K562 (cell line): ENCODE results near the gene GPR108. TPM values are rescaled to one million over a fixed set of nuclear protein-coding genes. Genes with fewer than 3 reads are reported as not detected.
A peak's percentile ranks its signal among the peaks of the same experiment; 100 is the strongest.

Source experiments
- CREB1 ChIP-seq, 2 experiments: sonication (generic) in 1 of 2; formaldehyde crosslinking in 1 of 2; IDR thresholded peaks; 2 replicates each; pipeline versions ENCODE4 v1.6.1 to v1.8.0; 2012 to 2022; ENCODE audit warnings: inconsistent platforms in 1 of 2, mild to moderate bottlenecking in 1 of 2, missing genetic modification reagents in 1 of 2, moderate library complexity in 1 of 2
- FUS ChIP-seq: fragments of 200-400 bp; formaldehyde crosslinking; optimal IDR thresholded peaks from 2 replicates; pipeline ENCODE3; 2017; ENCODE audit warnings: low read depth, low read length
- GATAD2B ChIP-seq: fragments of 450-650 bp; IDR thresholded peaks from 2 replicates; pipeline ENCODE4 v1.6.1; 2017; ENCODE audit warnings: mild to moderate bottlenecking, borderline replicate concordance
- GTF2B ChIP-seq: IDR thresholded peaks from 2 replicates; pipeline ENCODE4 v1.6.1; 2011; ENCODE audit not compliant: insufficient read length; ENCODE audit errors: extremely low read depth
- HES1 ChIP-seq: fragments of 450-650 bp; IDR thresholded peaks from 2 replicates; pipeline ENCODE4 v1.6.1; 2016; ENCODE audit warnings: low read depth, mild to moderate bottlenecking, moderate library complexity
- HMG20B ChIP-seq: fragments of 250-450 bp; sonication (Bioruptor Pico); IDR thresholded peaks from 2 replicates; pipeline ENCODE4 v1.5.0; 2021; ENCODE audit warnings: mild to moderate bottlenecking
- HNRNPH1 ChIP-seq: fragments of 200-400 bp; formaldehyde crosslinking; optimal IDR thresholded peaks from 2 replicates; pipeline ENCODE3; 2017; ENCODE audit warnings: low read depth, mild to moderate bottlenecking, low read length, moderate library complexity
- HNRNPUL1 ChIP-seq: fragments of 200-400 bp; formaldehyde crosslinking; IDR thresholded peaks from 2 replicates; pipeline ENCODE4 v1.6.1; 2017; ENCODE audit warnings: low read length
- KLF10 ChIP-seq: fragments of 250-450 bp; sonication (Bioruptor Pico); IDR thresholded peaks from 2 replicates; pipeline ENCODE4 v1.6.1; 2021; ENCODE audit warnings: matching md5 sums
- MCM3 ChIP-seq: fragments of 450-650 bp; IDR thresholded peaks from 2 replicates; pipeline ENCODE4 v1.6.1; 2016
- MCM7 ChIP-seq, 2 experiments: fragments of 450-650 bp; IDR thresholded peaks; 2 replicates each; pipeline ENCODE4 v1.6.1; 2016 to 2018
- NEUROD1 ChIP-seq: fragments of 150-350 bp; IDR thresholded peaks from 2 replicates; pipeline ENCODE4 v1.6.1; 2014; ENCODE audit warnings: borderline replicate concordance, low read length, low read depth; ENCODE audit not compliant: partially characterized antibody
- NR2F6 ChIP-seq: fragments of 450-650 bp; formaldehyde crosslinking; IDR thresholded peaks from 2 replicates; pipeline ENCODE4 v1.4.0; 2020; ENCODE audit warnings: mild to moderate bottlenecking
- NUFIP1 ChIP-seq: fragments of 450-650 bp; IDR thresholded peaks from 2 replicates; pipeline ENCODE4 v1.6.1; 2018; ENCODE audit not compliant: partially characterized antibody
- SOX6 ChIP-seq: fragments of 450-650 bp; IDR thresholded peaks from 2 replicates; pipeline ENCODE4 v1.6.1; 2014; ENCODE audit warnings: mild to moderate bottlenecking
- TCF3 ChIP-seq: sonication (generic); formaldehyde crosslinking; IDR thresholded peaks from 2 replicates; pipeline ENCODE4 v1.4.0; 2020; ENCODE audit warnings: mild to moderate bottlenecking, missing genetic modification reagents
- TEAD4 ChIP-seq, 2 experiments: sonication (generic) in 1 of 2; formaldehyde crosslinking in 1 of 2; IDR thresholded peaks; 2 replicates each; pipeline versions ENCODE4 v1.6.1 to v1.8.0; 2012 to 2022; ENCODE audit warnings: borderline replicate concordance in 1 of 2, inconsistent platforms in 1 of 2, low read length in 1 of 2, mild to moderate bottlenecking in 1 of 2, missing genetic modification reagents in 1 of 2
- ZNF217 ChIP-seq: sonication (generic); formaldehyde crosslinking; IDR thresholded peaks from 2 replicates; pipeline ENCODE4 v1.8.0; 2022; ENCODE audit warnings: mild to moderate bottlenecking, missing genetic modification reagents
- ZNF280A ChIP-seq: fragments of 450-650 bp; IDR thresholded peaks from 2 replicates; pipeline ENCODE4 v1.6.1; 2018; ENCODE audit warnings: mild to moderate bottlenecking, low read depth; ENCODE audit not compliant: partially characterized antibody
- polyA plus RNA-seq, 8 experiments: library from polyadenylated mRNA; depleted of rRNA in 4 of 8; stranded (reverse) in 5 of 8; unstranded in 3 of 8; fragments of >200 nt; fragmentation: Nextera tagmentation in 2 of 8; fragmentation: Illumina TruSeq in 1 of 8; extraction: Ambion mirVana in 2 of 8; extraction: Trizol in 1 of 8; gene quantifications; 2 replicates each; pipeline versions ENCODE4 v1.2.1 to v1.2.3, GENCODE V29; 2011 to 2014; ENCODE audit warnings: inconsistent platforms in 1 of 8, missing spikeins in 1 of 8
- total RNA-seq, 7 experiments: library from RNA; depleted of rRNA in 6 of 7; stranded (reverse); fragments of >200 nt in 6 of 7; fragmentation: Illumina TruSeq in 2 of 7; extraction: Trizol in 2 of 7; gene quantifications; 2 replicates each; pipeline versions ENCODE4 v1.2.1 to v1.2.3, GENCODE V29; 2011 to 2021; ENCODE audit warnings: low replicate concordance in 1 of 7
- TF ChIP-seq, protein P1 (sequence below): fragments of 250-450 bp; sonication (Bioruptor Pico); IDR thresholded peaks from 2 replicates; pipeline ENCODE4 v1.5.0; 2021; ENCODE audit warnings: mild to moderate bottlenecking, moderate library complexity
- TF ChIP-seq, protein P2 (sequence below): fragments of 450-650 bp; IDR thresholded peaks from 2 replicates; pipeline ENCODE4 v1.6.1; 2016

The GPR108 gene
- total and polyA plus RNA-seq, 9 of the 15 experiments (the other 6 are each of a cell fraction or from before 2014, with no cell fraction given) = 2.4 to 33.2 (median 24.4) TPM

DNA sequence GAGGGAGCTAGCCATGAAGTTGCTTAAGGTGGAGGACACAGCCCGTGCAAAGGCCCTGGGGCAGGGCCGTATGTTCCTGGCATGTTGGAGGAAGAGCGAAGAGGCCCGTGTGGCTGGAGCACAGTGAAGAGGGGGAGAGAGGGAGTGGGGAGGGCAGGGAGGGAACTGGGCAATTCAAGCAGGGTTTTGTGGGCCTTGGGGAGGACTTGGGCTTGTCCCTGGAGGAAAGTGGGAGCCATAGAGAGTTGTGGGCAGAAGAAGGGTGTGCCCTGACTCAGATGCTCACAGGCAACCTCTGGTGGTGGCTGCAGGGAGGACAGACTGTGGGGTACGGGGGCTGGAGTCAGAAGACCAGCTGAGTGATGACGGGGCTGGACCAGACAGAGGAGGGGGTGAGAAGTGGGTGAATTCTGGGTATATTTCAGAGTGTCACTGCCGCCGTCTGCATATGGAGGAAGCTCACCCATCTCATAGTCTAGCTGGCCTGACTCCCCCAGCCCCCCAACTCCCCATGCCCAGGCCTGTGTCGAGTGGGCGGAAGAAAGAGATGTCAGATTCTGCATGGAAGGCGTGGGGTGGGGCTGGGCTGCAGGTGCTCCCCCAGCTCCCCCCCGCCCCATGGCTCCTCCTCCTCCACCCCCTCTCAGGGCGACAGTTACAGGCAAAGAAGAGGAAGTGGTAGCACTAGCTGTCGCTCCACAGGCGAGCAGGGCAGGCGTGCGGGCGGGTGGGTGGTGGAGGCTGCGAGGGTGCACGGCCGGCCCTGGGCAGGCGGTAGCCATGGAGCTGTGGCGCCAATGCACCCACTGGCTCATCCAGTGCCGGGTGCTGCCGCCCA lies 34.9 kb upstream of the GPR108 start, which contains the start of gene VAV1 (continued):
- TF ChIP-seq NR2F6 (CRISPR knock-in tag) (no peak), HMG20B (CRISPR knock-in tag) (no peak), HNRNPH1 (no peak), SOX6 (no peak), MCM3 (no peak), GTF2B (no peak), ZNF217 (CRISPR knock-in tag) (no peak), CREB1 (IDR thresholded peaks at IDR 0.05) (no peak), CREB1 (CRISPR knock-in tag; IDR thresholded peaks at IDR 0.05) (no peak; the same call in 1 of the 2 replicates), MCM7 (IDR thresholded peaks at IDR 0.05) (no peak), HES1 (no peak), NEUROD1 (no peak), FUS (no peak), KLF10 (no peak), TEAD4 (IDR thresholded peaks at IDR 0.05; ENCODE audit: low read length) (no peak), TEAD4 (CRISPR knock-in tag; IDR thresholded peaks at IDR 0.05; ENCODE audit: borderline replicate concordance) (no peak), NUFIP1 (no peak), GATAD2B (no peak), HNRNPUL1 (no peak), ZNF280A (no peak), TCF3 (CRISPR knock-in tag) (no peak)
- TF ChIP-seq, protein P1, sequence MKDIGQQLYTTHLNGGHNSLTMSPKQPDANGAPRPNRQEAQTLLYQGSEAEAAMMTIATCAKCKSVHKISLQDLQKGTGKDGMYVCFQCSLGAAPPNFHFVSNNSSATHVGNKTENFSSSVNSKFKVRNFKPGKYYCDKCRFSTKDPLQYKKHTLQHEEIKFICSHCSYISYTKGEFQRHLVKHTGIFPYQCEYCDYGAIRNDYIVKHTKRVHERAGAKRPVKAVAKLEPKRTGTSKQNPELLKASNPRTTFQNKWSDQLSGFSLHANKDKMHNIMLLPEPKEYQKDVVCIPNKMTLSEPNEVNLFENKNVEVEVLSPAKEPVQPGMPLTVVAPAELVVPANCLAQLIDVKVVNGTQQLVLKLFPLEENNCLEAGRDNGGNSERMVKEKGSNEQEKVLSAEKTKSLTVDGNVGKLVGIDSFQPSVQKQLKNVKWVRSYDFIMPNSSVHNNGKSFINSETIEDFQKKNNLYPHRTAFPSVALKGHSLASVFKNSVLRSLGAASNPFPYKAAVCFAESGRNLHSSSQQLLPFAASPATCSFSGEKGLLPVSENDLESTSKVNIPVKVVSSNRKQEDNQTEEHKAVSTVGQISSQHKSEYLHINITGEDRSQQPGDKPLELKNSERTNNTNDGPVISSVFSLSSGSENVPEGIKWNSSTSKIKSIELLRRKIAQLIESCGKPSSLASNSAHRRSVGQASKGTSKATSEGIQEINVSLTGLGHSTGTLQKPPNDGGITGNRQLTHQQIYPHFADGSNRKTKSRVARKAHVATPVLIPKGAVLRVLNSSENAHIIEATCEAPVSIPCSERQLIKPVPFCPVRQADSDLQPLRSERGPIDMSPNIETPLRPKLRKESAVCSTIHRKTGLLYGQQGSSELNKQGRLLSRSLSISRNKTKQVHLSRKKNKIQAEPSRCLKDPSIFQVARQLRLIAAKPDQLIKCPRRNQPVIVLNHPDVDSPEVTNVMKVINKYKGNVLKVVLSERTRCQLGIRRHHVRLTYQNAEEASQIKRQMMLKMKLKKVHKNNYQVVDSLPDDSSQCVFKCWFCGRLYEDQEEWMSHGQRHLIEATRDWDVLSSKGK (CRISPR knock-in tag) = no peak
- TF ChIP-seq, protein P2, sequence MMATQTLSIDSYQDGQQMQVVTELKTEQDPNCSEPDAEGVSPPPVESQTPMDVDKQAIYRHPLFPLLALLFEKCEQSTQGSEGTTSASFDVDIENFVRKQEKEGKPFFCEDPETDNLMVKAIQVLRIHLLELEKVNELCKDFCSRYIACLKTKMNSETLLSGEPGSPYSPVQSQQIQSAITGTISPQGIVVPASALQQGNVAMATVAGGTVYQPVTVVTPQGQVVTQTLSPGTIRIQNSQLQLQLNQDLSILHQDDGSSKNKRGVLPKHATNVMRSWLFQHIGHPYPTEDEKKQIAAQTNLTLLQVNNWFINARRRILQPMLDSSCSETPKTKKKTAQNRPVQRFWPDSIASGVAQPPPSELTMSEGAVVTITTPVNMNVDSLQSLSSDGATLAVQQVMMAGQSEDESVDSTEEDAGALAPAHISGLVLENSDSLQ = peak; percentile 75
